ENCODE results near the gene CRB2. TPM values are rescaled to one million over a fixed set of nuclear protein-coding genes. Genes with fewer than 3 reads are reported as not detected.

Gene CRB2
- total RNA-seq, 4 donors from 2014 or later, result 2.2 to 19.4 (median 3.1) TPM

- TF ChIP-seq POLR2A (IDR thresholded peaks at IDR 0.05) (no peak), CTCF (IDR thresholded peaks at IDR 0.05) (no peak)
- DNase-seq, result no peak
- Histone ChIP-seq H3K27ac (no peak overlapping the region), H3K27me3 (no peaks in the 10 kb centered on the region), H3K36me3 (no peaks in the 10 kb centered on the region), H3K4me3 (no peak overlapping the region), H3K4me1 (no peaks in the 10 kb centered on the region), H3K9me3 (no peaks in the 10 kb centered on the region)
- intact Hi-C loops (cut with DNase I; ENCODE audit: low total_unique reads), result no loop called here
Measured at GRCh38 chr9:123417289-123418051, 61.5 kb downstream of the CRB2 start.

- Histone ChIP-seq H3K9me3 (no peaks in the 10 kb centered on the region), H3K4me3 (no peak overlapping the region), H3K27ac (no peak overlapping the region), H3K36me3 (no peaks in the 10 kb centered on the region), H3K27me3 (no peaks in the 10 kb centered on the region), H3K4me1 (no peaks in the 10 kb centered on the region)
- DNase-seq, result no peak
- intact Hi-C loops (cut with DNase I; ENCODE audit: low total_unique reads), result no loop called here
- no peak for TF ChIP-seq CTCF (IDR thresholded peaks at IDR 0.05)
- TF ChIP-seq POLR2A (IDR thresholded peaks at IDR 0.05), result no peak
Measured at GRCh38 chr9:123418052-123418430, 62.0 kb downstream of the CRB2 start.

GRCh38 chr9:123418506-123418905 is 62.5 kb downstream of the CRB2 start:
- no peaks in the 10 kb centered on the region for H3K9me3 ChIP-seq
- DNase-seq, result no peak
- H3K36me3 ChIP-seq, result no peaks in the 10 kb centered on the region
- intact Hi-C loops (cut with DNase I; ENCODE audit: low total_unique reads), result no loop called here
- H3K27ac ChIP-seq, result no peak overlapping the region
- no peaks in the 10 kb centered on the region for H3K27me3 ChIP-seq
- TF ChIP-seq CTCF (IDR thresholded peaks at IDR 0.05) (no peak), POLR2A (IDR thresholded peaks at IDR 0.05) (no peak)
- no peaks in the 10 kb centered on the region for H3K4me1 ChIP-seq
- H3K4me3 ChIP-seq, result no peak overlapping the region

GRCh38 chr9:123419091-123419490 is 63.1 kb downstream of the CRB2 start:
- intact Hi-C loops (cut with DNase I; ENCODE audit: low total_unique reads), result no loop called here
- peak in 1 of 2 donors; percentile 4 for DNase-seq
- no peaks in the 10 kb centered on the region for H3K27me3 ChIP-seq
- H3K4me3 ChIP-seq, result no peak overlapping the region
- no peaks in the 10 kb centered on the region for H3K36me3 ChIP-seq
- H3K9me3 ChIP-seq, result no peaks in the 10 kb centered on the region
- no peaks in the 10 kb centered on the region for H3K4me1 ChIP-seq
- no peak overlapping the region for H3K27ac ChIP-seq
- no peak for TF ChIP-seq CTCF (IDR thresholded peaks at IDR 0.05)
- no peak for TF ChIP-seq POLR2A (IDR thresholded peaks at IDR 0.05)

GRCh38 chr9:123419721-123420591 is 64.0 kb downstream of the CRB2 start:
- intact Hi-C loops (cut with DNase I; ENCODE audit: low total_unique reads), result no loop called here
- TF ChIP-seq POLR2A (IDR thresholded peaks at IDR 0.05), result no peak
- TF ChIP-seq CTCF (IDR thresholded peaks at IDR 0.05), result no peak

More at GRCh38 chr9:123419721-123420591, 64.0 kb downstream of the CRB2 start:
- Histone ChIP-seq H3K27me3 (no peaks in the 10 kb centered on the region), H3K4me1 (no peaks in the 10 kb centered on the region), H3K27ac (no peak overlapping the region), H3K9me3 (no peaks in the 10 kb centered on the region), H3K36me3 (no peaks in the 10 kb centered on the region), H3K4me3 (no peak overlapping the region)
- DNase-seq, result peak in 1 of 2 donors; percentile 6
